GM18505 (cell line): ENCODE measurements around the gene USP21.

ENCODE experiments used
- ATAC-seq: cut with Tn5 transposase; IDR thresholded peaks from one replicate; pipeline ENCODE4 v1.9.1; 2021; ENCODE audit not compliant: unreplicated experiment
- POLR2A ChIP-seq: IDR thresholded peaks from 4 replicates; pipeline ENCODE4 v1.6.1; 2011; ENCODE audit warnings: borderline replicate concordance; ENCODE audit not compliant: insufficient read depth, insufficient read length; ENCODE audit errors: extremely low read depth

Gene USP21

DNA sequence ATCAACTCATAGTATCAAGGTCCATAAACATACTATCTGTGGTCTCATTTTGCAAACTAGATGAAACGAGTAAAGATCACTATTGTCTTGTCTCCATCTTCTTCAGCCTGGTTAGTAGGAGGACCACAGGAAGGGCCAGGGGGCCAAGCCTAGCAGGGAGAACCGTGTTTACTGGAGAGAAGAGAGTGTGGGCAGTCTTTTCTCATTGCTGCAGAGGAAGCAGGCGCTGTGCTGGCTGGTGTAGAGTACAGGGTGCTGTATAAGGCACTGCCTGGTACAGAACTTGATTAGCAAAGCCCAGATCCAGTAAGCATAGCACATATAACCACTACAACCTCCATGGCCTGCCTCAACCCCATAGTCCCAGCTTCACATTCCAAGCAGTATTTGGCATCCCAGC is 28.0 kb downstream of the USP21 start:
- TF ChIP-seq POLR2A = no peak
- ATAC-seq = no peak

DNA sequence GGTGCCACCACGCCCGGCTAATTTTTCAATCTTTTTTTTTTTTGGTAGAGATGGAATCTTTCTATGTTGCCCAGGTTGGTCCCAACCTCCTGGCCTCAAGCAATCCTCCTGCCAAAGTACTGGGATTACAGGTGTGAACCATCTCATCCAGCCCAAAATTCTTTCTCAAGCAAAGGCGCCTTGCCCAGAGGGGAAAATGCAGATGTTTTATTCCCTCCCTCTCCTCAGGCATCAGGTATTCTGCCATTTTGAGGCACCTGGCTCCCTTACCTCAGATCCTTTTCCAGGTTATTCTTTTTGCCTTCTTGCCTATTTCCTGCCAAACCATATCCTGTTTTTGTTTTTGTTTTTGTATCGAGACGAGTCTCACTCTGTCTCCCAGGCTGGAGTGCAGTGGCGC is 29.1 kb downstream of the USP21 start:
- no peak for TF ChIP-seq POLR2A
- no peak for ATAC-seq

DNA sequence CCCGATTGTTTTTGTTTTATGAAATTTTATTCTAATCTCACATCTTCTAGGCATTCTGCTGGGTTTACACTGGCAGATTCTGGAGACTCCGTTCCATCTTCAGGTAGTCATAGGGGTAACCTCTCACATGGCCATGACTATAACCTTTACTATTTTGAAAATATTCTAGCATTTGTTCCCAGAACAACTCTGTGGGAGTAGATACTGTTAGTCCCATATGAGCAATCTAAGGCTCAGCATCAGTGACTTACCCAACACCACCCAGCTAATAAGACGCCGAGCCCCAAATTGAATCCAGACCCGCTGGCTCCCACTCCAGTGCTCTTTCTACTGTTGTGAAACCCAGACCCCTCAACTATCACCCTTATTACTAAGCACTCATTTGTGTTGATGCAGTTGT is 29.7 kb downstream of the USP21 start:
- no peak for ATAC-seq
- no peak for TF ChIP-seq POLR2A

DNA sequence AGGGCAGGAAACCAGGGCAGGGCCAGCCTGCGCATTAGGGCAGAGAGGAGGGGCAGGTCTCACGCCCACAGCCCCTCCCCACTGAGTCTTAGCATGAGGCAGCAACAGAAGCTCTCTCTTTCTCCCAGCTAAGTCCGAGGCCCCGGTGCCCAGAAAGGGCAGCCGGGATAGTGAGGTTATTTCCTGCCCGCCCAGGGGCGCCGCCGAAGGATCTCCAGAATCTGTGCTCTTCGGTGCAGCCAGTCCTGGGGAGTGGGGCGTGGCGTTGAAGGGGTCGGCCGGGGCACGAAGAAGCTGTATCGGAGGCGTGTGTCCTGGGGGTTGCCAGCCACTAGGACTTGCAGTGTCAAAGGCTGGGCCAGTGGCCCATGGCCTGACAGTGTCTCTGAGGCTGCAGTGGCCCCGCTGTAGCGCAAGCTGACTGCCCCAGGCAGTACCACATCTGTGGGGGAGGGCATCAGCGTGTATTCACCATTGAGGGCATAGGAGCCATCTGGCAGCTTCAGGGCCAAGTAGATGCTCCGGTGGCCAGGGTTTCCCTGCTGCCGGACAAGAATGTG is 31.7 kb downstream of the USP21 start:
- no peak for TF ChIP-seq POLR2A
- no peak for ATAC-seq

DNA sequence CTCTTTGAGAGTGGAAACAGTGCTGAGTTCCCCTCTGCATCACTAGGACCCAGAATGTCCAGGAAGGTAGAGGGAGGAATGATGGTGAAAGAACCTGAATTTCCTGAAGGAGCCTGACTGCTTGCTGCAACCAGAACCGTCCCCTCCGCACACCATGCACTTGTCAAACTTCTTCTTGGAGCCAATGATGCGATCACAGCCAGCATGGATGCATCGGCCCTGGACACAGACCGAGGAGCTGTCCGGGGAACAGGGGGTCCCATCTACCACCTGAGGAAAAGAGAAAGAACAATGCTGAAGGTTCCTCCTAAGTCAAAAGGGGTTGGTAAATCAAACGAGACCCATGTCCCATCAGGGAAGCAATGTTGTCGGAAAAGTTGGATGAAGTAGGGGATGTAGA is 32.7 kb downstream of the USP21 start:
- no peak for ATAC-seq
- no peak for TF ChIP-seq POLR2A

DNA sequence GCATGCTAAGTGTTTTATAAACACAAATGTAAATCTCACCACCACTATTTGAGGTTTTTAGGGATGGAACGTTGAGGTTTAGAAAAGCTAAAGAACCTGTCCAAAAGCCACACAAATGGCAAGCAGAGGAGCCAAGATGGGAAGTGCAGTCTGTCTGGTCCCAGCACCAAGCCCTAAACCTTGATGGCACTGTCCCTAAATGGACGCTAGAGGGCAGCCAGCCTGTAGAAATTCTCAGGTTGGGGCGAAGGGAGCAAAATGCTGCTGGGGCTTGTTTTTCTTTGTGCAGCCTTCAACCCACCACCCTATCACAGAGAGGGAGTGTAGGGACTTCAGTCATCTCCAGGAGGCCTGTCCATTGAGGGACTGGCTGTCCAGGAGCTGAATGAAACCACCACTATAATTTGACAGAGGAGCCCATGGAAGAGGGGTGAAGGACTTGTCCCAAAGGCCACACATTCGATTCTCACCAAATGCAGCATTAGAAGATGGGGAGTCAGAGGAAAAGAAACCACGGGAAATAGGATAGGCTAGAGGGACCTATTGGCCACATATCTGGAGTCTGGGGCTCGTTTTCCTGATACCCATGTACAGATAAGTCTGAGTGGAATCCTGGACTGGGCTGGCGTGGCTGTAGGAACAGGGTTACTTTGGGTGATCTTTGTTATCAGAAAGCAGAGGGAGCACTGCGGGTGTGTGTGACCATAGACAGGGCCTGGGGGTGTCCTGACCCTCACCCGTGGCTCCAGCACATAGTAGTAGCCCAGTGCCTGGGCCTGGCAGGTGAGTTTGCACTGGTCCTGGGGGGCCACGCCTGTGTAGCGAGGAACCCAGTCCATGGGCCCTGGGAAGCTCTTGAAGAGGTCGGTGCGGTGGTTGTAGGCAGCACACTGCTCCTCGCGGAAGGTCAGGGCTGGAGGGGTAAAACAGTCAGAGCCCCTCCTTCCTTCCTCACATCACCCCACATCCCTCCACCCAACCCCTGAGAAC is 33.5 kb downstream of the USP21 start:
- no peak for ATAC-seq
- TF ChIP-seq POLR2A = no peak

DNA sequence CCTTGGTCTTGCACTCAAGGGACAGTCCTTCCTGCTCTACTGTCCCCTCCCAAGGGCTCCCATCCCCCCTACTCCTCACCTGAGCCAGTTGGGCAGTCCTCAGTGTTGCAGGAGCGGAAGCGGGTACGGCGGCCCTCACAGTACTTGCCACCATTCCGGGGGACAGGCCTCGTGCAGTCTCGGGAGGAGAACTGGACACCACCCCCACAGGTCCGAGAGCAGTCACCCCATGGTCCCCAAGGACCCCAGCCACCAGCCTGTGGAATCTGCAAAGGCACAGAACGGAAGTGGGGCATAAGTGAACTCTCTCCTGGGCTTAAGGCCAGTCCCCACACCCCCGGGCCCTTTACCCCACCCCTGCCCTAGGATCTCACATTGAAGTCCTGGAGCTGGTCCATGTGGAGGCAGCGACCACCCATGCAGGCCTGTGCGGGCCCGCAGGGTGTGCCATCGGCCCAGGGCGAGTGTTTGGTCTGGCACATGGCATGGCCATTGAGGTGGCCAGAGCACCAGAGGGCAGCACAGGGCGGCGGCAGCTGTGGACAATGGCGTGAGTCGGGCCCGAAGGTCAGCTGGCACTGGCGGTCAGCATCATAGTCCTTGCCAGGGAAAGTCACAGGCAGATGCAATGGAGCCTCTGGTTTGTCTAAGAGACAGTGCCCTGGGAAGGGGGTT is 34.4 kb downstream of the USP21 start:
- TF ChIP-seq POLR2A = no peak
- no peak for ATAC-seq

DNA sequence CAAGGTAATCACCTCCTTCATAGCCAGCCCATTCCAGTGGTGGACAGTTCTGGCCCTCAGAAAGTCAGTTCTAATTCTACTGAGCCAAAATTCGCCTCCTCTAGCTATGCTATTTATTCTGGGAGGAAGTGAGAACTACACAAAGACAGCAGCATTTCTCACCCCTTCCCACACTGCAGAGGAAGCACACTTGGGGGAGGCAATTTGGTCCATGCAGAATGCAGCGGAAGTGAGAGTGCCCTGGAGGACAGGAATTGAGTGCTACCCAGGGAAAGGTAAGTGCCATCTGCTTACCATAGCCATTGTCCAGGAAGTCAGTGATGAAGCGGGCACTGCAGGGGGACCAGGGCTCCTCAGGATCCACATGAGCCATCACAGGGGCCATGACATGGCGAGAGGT is 35.9 kb downstream of the USP21 start:
- peak; percentile 55 for ATAC-seq
- TF ChIP-seq POLR2A = peak; percentile 17

DNA sequence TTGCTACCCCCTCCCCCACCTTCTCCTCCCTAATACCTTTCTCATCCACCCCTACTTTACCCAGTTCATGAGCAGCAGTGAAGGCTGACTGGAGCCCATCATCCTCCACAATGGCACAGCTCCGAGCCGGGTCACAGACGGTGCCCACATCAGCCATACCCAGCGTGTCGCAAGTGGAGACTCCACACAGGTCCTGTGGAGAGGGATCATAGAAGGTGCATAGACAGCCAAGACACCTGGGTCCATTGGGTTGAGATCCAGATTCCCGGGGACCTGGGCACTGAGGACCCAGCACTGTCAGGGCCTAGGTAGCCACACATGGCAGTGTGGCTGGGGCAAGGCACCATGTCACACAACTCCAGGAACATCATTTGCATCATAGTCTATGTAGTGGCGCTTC is 36.8 kb downstream of the USP21 start:
- no peak for ATAC-seq
- no peak for TF ChIP-seq POLR2A

DNA sequence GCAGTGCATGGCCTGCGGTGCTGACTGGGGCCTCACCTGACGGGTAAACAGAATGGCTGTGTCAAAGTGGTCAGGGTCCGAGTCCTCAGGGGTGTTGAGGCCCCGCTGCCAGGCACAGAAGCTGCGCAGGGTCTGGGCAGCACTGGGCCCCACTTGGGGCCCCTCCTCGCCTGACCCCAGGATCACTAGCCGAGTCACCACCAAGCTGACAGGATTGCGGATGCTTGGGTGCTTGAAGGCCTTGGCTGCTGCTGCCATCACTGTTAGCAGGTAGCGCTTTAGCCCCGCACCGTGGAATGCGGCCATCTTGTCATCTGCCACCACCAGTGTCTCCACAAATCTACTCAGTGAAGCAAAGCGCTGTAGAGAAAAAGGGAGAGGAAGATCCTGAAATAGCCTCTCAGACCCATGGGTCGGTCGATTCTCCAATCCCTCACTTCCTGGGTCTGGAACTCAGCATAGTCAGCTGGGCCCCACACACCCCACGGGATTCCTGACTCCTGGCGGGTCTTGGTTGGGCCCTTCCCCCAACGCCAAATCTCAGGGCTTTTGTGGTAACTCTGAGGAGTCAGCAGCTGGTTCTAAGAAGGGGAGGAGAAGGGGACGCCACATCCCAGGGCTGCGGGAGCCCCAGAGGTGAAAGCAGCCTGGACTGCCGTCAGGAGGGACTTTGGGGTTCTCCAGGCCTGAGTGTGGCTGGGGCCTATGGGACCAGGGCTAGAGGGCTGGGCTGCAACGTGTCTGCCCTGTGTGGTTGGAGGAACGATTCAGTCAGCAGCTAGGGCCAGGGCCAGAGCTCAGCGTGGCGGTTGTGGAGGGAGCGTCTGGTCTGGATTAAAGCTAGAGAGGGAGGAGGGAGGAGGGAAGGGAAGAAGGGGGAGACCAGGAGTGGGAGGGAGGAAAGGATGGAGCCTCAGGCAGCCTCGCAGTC is 37.5 kb downstream of the USP21 start:
- no peak for ATAC-seq
- TF ChIP-seq POLR2A = no peak

DNA sequence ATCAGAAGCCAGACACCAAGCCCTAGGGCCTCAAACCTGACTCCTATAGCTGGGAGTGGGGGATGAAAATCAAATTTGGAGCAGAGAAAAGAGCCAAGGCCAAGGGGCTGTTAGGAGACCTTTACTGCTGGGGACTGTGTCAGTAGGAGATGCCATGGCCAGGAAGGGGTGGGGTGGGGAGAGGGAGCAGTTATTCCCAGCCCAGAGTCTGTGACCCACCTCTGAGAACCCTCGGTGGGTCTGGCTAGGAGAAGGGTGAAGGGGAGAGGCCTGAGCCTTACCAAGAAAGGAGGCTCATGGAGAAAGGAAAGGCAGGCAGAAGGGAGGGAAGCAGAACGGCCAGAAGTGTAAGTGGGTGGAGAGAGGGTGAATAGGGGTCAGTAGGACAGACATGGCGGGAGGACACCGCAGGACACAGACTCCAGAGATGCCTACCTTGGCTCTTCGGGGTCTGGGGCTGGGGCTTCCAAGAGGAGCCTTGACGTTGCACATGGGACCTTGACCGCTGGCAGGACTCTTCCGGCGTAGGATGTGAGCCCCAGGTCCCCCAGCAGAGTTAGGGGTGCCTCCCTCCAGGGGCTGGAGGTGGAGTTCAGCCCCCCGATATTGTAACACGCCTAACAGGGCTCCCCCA is 38.4 kb downstream of the USP21 start:
- no peak for ATAC-seq
- TF ChIP-seq POLR2A = no peak

DNA sequence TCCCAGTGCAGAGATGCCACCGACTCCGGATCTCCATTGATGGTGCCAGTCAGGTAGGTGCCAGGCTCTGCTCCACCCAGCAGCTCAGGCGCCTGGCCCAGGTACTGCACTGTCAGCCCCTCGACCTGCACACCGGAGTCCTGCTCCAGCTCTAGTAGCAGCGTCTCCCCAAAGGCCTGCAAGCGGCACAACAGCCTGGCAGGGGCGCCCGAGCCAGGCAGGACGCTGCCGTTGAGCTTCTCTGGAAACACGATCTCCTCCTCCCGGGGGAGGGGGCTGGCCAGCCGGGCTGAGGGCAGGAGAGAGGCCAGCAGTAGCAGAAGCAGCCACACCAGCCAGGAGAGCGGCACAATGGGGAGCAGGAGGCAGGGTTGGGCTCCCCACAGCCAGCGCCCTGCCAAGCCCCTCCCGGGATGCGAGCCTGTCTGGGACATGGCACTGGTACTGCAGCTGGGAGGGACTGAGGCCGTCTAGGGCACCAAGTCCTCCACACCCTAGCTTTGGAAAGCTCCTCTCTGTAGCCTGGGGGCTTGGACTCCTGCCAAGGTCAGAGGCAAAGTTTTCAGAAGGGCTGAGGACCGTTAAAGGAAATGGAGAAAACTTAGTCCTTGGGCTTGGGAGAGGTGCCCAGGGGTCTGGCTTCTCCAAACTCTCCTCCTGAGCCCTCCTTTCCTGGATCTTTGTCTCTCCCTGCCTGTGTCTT is 39.0 kb downstream of the USP21 start:
- no peak for TF ChIP-seq POLR2A
- no peak for ATAC-seq
